GM12865 (cell line): ENCODE data around the gene SLC4A3.

Source experiments
- DNase-seq: peaks from one replicate; pipeline ENCODE4 v3.0.0; 2010; ENCODE audit warnings: low read depth
- H3K4me3 ChIP-seq: 2 replicates; pipeline ENCODE4 v1.5.1; 2011; ENCODE audit warnings: mild to moderate bottlenecking, low read depth, low read length, control low read depth
- CTCF ChIP-seq: IDR thresholded peaks from 2 replicates; pipeline ENCODE4 v1.5.1; 2011; ENCODE audit warnings: low read length, control low read depth, low read depth, inconsistent platforms; ENCODE audit not compliant: insufficient read depth; ENCODE audit errors: missing control alignments

The SLC4A3 gene

GRCh38 chr2:219665926-219666325, 38.5 kb downstream of the SLC4A3 start:
- no peak for TF ChIP-seq CTCF
- H3K4me3 ChIP-seq, result no peak overlapping the region
- DNase-seq, result no peak

- DNase-seq, result no peak
- no peak overlapping the region for H3K4me3 ChIP-seq
- TF ChIP-seq CTCF, result no peak
These were observed 40.9 kb downstream of the SLC4A3 start for GRCh38 chr2:219668316-219668715.

- no peak overlapping the region for H3K4me3 ChIP-seq
- TF ChIP-seq CTCF, result no peak
- no peak for DNase-seq
These were observed 43.0 kb downstream of the SLC4A3 start for GRCh38 chr2:219670386-219670785.

- TF ChIP-seq CTCF, result no peak
- no peak overlapping the region for H3K4me3 ChIP-seq
- DNase-seq, result no peak
These were observed 43.8 kb downstream of the SLC4A3 start for GRCh38 chr2:219671279-219671678.

GRCh38 chr2:219672406-219672805, 45.0 kb downstream of the SLC4A3 start:
- no peak for DNase-seq
- no peak for TF ChIP-seq CTCF
- no peak overlapping the region for H3K4me3 ChIP-seq

- TF ChIP-seq CTCF, result no peak
- DNase-seq, result no peak
- no peak overlapping the region for H3K4me3 ChIP-seq
These were observed 47.8 kb downstream of the SLC4A3 start for GRCh38 chr2:219675221-219675620.

- TF ChIP-seq CTCF, result no peak
- DNase-seq, result no peak
- no peak overlapping the region for H3K4me3 ChIP-seq
These were observed 49.2 kb downstream of the SLC4A3 start for GRCh38 chr2:219676586-219676985.
